ENCODE results near the gene CITED4.

DNA sequence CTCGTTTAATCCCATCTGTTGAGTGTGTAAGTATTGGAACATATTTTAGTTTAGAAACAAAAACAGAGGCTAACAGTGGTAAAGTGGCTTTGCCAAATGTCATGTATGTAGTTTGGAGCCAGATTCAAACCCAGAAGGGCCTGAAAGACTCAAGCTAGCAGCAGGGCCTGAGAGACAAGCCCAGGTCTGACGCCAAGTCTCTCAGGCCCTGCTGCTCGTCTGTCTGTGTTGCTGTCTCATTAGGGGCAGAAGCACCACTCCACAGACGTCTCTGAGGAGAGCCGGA lies 8.3 kb downstream of the CITED4 start:
- TF ChIP-seq, protein P1, sequence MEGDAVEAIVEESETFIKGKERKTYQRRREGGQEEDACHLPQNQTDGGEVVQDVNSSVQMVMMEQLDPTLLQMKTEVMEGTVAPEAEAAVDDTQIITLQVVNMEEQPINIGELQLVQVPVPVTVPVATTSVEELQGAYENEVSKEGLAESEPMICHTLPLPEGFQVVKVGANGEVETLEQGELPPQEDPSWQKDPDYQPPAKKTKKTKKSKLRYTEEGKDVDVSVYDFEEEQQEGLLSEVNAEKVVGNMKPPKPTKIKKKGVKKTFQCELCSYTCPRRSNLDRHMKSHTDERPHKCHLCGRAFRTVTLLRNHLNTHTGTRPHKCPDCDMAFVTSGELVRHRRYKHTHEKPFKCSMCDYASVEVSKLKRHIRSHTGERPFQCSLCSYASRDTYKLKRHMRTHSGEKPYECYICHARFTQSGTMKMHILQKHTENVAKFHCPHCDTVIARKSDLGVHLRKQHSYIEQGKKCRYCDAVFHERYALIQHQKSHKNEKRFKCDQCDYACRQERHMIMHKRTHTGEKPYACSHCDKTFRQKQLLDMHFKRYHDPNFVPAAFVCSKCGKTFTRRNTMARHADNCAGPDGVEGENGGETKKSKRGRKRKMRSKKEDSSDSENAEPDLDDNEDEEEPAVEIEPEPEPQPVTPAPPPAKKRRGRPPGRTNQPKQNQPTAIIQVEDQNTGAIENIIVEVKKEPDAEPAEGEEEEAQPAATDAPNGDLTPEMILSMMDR (IDR thresholded peaks at IDR 0.05) = no peak
- TF ChIP-seq POLR2A (IDR thresholded peaks at IDR 0.05) = no peak
